ENCODE data around the gene RAD52.

The RAD52 gene

DNA sequence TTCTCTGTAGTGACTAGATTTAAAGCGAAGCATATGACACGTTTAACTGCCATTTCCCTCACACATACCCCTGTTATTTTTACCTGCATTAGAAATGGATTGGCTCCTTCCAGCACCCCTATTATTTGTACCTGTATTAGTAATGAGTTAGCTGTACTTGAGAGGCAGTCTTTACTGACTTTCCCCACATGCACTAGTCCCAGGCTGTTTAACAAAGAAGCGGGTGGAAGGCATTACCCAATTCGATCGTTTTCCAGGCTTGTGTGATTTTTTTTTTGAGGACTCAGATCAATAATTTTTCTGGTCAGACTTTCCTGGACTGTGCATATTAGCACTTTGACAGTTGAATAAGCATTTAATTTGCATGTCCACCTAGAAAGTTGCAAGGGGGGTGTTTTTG is 46.4 kb downstream of the RAD52 start:
- no peak overlapping the region for H3K4me3 ChIP-seq (ENCODE audit: low read depth, low read length)
- TF ChIP-seq, protein P1, sequence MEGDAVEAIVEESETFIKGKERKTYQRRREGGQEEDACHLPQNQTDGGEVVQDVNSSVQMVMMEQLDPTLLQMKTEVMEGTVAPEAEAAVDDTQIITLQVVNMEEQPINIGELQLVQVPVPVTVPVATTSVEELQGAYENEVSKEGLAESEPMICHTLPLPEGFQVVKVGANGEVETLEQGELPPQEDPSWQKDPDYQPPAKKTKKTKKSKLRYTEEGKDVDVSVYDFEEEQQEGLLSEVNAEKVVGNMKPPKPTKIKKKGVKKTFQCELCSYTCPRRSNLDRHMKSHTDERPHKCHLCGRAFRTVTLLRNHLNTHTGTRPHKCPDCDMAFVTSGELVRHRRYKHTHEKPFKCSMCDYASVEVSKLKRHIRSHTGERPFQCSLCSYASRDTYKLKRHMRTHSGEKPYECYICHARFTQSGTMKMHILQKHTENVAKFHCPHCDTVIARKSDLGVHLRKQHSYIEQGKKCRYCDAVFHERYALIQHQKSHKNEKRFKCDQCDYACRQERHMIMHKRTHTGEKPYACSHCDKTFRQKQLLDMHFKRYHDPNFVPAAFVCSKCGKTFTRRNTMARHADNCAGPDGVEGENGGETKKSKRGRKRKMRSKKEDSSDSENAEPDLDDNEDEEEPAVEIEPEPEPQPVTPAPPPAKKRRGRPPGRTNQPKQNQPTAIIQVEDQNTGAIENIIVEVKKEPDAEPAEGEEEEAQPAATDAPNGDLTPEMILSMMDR (conservative IDR thresholded peaks at IDR 0.05; ENCODE audit: low read depth, low read length) = no peak
- no peak for DNase-seq (ENCODE audit: low read depth)

DNA sequence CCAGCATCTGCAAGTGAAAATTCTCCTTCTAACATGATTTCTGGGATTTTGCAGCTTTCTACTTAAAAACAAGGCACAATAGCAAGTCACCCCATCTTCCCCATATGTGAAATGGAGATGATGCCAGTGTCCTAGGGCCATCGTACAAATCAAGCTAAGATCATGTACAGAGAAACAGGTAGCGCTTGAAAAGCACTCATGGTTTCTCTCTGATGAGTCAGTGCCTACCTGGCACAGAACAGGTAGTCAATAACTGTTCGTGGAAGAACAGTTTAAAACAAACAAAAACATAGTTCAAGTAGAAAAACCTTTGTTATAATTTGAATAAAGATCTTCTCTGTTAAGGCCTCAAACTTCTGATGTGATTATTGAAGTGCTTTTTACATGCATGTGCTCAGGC is 46.9 kb downstream of the RAD52 start:
- TF ChIP-seq, protein P1 (conservative IDR thresholded peaks at IDR 0.05; ENCODE audit: low read depth, low read length) = no peak
- DNase-seq (ENCODE audit: low read depth) = no peak
- no peak overlapping the region for H3K4me3 ChIP-seq (ENCODE audit: low read depth, low read length)

DNA sequence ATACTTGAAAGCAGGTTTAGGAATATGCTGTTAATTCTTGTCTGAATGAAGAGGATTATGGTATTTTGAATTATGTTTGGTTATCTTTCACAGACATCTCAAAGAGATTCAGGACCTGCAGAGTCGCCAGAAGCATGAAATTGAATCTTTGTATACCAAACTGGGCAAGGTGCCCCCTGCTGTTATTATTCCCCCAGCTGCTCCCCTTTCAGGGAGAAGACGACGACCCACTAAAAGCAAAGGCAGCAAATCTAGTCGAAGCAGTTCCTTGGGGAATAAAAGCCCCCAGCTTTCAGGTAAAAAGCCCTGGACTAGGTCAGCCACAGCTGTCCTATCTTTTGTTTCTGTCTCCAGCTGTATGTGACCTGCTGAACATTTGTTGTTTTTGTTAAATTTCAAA is 52.1 kb downstream of the RAD52 start:
- no peak overlapping the region for H3K4me3 ChIP-seq (ENCODE audit: low read depth, low read length)
- DNase-seq (ENCODE audit: low read depth) = no peak
- TF ChIP-seq, protein P1 (conservative IDR thresholded peaks at IDR 0.05; ENCODE audit: low read depth, low read length) = no peak

DNA sequence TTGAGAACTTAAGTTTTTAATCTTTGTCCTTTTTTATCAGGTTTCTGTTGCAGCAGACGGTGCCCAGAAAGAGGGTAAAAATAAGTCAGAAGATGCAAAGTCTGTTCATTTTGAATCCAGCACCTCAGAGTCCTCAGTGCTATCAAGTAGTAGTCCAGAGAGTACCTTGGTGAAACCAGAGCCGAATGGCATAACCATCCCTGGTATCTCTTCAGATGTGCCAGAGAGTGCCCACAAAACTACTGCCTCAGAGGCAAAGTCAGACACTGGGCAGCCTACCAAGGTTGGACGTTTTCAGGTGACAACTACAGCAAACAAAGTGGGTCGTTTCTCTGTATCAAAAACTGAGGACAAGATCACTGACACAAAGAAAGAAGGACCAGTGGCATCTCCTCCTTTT is 53.5 kb downstream of the RAD52 start:
- DNase-seq (ENCODE audit: low read depth) = no peak
- TF ChIP-seq, protein P1 (conservative IDR thresholded peaks at IDR 0.05; ENCODE audit: low read depth, low read length) = no peak
- H3K4me3 ChIP-seq (ENCODE audit: low read depth, low read length) = no peak overlapping the region

DNA sequence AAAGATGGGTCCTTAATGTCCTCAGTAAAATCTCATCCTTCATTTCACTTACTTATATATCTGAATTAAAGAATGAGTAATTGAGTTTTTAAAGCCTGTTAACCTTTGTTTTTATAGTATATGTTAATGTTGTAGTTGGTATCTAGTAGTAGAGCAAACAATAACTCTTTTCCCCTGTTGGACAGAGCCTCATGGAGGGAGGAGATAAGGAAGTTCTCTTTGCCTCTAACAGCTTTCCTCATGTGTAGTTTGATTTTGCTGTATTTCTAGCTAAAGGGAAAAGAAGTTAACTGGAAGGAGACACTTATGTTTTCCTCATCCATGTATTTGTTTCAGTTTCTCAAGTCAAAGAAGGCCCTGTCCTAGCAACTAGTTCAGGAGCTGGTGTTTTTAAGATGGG is 55.3 kb downstream of the RAD52 start:
- TF ChIP-seq, protein P1 (conservative IDR thresholded peaks at IDR 0.05; ENCODE audit: low read depth, low read length) = no peak
- no peak overlapping the region for H3K4me3 ChIP-seq (ENCODE audit: low read depth, low read length)
- no peak for DNase-seq (ENCODE audit: low read depth)

DNA sequence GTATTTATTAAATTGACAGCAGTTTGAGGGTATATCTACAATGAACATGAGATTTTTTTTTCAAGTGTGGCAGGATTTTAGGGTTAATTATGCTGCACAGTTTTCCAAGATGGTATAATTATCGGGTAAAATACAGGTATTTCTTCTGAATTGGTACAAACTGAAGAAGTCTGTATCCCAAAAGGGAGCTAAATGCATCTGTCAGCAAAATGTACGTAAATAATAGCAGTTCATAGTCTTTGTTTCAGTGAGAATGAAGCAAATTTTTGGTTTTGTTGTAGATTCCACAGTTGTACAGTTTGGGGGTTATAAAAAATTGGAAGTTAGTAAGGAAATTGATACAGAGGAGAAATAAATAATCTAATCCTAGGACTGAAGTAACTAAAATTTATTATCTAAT is 63.3 kb downstream of the RAD52 start:
- TF ChIP-seq, protein P1 (conservative IDR thresholded peaks at IDR 0.05; ENCODE audit: low read depth, low read length) = no peak

DNA sequence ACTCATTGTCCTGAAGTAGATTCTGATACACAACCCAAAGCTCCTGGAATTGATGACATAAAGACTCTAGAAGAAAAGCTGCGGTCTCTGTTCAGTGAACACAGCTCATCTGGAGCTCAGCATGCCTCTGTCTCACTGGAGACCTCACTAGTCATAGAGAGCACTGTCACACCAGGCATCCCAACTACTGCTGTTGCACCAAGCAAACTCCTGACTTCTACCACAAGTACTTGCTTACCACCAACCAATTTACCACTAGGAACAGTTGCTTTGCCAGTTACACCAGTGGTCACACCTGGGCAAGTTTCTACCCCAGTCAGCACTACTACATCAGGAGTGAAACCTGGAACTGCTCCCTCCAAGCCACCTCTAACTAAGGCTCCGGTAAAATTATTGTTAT is 63.8 kb downstream of the RAD52 start:
- H3K4me3 ChIP-seq (ENCODE audit: low read depth, low read length) = no peak overlapping the region
- no peak for DNase-seq (ENCODE audit: low read depth)
- TF ChIP-seq, protein P1 (conservative IDR thresholded peaks at IDR 0.05; ENCODE audit: low read depth, low read length) = no peak

More for the DNA sequence above, 63.3 kb downstream of the RAD52 start:
- no peak for DNase-seq (ENCODE audit: low read depth)
- no peak overlapping the region for H3K4me3 ChIP-seq (ENCODE audit: low read depth, low read length)

All from choroid plexus epithelial cell (primary cell).